IPS-15b (cell line): ENCODE measurements around the gene LHB.
A peak's percentile ranks its signal among the peaks of the same experiment; 100 is the strongest.
"Not testable (repeated sequence)": the region's sequence is repeated elsewhere in the genome, so short reads cannot be mapped to it uniquely, and the experiment has no call there.

Experiments
- H3K27me3 ChIP-seq: one replicate; pipeline ENCODE4 v1.6.1; 2013; ENCODE audit warnings: low read length; ENCODE audit not compliant: control insufficient read depth, insufficient read depth
- H3K36me3 ChIP-seq: one replicate; pipeline ENCODE4 v1.6.1; 2013; ENCODE audit warnings: low read length; ENCODE audit not compliant: control insufficient read depth, insufficient read depth
- H3K4me1 ChIP-seq: one replicate; pipeline ENCODE4 v1.6.1; 2013; ENCODE audit warnings: mild to moderate bottlenecking, low read length; ENCODE audit not compliant: control insufficient read depth, insufficient read depth
- H3K4me3 ChIP-seq: one replicate; pipeline ENCODE4 v1.5.1; 2013; ENCODE audit warnings: low read depth, low read length
- H3K9ac ChIP-seq: one replicate; pipeline ENCODE4 v1.6.1; 2013; ENCODE audit warnings: low read depth, mild to moderate bottlenecking, low read length
- H3K9me3 ChIP-seq: one replicate; pipeline ENCODE4 v1.6.1; 2013; ENCODE audit warnings: mild to moderate bottlenecking, low read length; ENCODE audit not compliant: control insufficient read depth, insufficient read depth

Gene LHB

DNA sequence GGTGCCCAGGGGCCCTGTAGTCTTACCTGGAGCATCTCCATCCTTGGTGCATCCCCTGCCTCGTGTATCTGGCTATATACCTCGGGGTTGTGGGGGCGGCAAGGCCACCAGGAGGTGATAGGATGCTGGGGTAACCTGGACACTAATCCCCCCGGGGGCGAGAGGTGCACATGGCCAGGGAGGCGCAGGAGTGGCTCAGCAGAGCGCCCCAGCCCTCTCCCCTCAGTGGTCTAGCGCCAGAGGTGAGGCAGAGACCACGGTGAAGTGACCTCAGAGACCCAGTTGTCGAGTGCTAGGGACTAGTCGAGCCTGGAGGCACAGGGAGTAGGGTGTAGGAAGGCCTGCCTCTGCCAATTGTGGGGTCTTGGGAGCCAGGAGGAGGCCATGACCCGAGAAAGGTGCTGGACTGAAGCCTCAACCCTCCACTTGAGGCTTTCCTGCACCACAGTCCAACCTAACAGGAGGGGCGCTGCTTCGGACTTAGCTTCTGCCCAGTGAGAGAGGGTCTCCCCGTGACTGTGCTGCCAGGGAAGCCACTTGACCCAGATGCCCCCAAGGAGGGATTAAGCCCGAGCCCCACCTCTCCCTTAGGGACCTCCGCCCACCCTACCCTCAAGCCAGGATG lies at the start of gene LHB:
LHB (minus strand) TSS at position 51 of the 625 bp plus-strand sequence; CDS start at position 41, 10 bp downstream.
- peaks cover 29% of the 10 kb centered on the region for H3K36me3 ChIP-seq
- peak within 1 kb of the TSS; percentile 24 for H3K9ac ChIP-seq
- no peaks in the 10 kb centered on the region for H3K9me3 ChIP-seq
- H3K4me1 ChIP-seq: peaks cover 9% of the 10 kb centered on the region
- peaks cover 30% of the 10 kb centered on the region for H3K27me3 ChIP-seq
- peak within 1 kb of the TSS; percentile 50 for H3K4me3 ChIP-seq

DNA sequence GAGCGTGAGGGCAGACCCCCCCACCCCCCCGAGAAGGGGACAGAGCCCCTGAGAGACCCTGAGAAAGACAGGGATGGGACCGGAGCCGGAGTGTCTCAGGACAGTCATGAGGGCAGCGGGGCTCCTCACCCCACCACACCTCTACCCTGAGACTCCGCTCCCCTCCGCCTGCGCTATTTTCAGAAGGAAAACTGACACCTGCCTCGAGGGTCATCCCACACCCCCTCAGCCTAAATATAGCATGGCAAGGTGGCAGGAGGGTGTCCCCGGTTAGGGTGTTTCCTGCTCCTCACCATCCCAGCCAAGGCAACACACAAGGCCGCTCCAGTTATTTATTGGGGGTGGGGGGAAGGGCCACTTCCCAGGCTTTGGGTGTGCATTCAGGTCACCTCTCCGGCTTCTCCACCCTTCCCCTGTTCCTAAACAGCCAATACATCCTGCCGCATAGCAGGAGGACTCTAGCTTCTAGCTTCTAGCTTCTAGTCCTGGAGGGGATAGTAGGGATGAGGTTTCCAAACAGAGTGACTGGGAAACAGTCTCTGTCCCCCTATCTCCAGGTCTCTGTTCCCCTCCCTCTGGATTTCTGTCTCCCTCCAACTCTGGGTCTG lies 49.1 kb upstream of the LHB start:
- H3K4me3 ChIP-seq: peak overlapping the region; percentile 43
- no peak overlapping the region for H3K9ac ChIP-seq
- no peaks in the 10 kb centered on the region for H3K9me3 ChIP-seq
- no peaks in the 10 kb centered on the region for H3K36me3 ChIP-seq
- H3K4me1 ChIP-seq: peaks cover 9% of the 10 kb centered on the region
- peaks cover 54% of the 10 kb centered on the region for H3K27me3 ChIP-seq

DNA sequence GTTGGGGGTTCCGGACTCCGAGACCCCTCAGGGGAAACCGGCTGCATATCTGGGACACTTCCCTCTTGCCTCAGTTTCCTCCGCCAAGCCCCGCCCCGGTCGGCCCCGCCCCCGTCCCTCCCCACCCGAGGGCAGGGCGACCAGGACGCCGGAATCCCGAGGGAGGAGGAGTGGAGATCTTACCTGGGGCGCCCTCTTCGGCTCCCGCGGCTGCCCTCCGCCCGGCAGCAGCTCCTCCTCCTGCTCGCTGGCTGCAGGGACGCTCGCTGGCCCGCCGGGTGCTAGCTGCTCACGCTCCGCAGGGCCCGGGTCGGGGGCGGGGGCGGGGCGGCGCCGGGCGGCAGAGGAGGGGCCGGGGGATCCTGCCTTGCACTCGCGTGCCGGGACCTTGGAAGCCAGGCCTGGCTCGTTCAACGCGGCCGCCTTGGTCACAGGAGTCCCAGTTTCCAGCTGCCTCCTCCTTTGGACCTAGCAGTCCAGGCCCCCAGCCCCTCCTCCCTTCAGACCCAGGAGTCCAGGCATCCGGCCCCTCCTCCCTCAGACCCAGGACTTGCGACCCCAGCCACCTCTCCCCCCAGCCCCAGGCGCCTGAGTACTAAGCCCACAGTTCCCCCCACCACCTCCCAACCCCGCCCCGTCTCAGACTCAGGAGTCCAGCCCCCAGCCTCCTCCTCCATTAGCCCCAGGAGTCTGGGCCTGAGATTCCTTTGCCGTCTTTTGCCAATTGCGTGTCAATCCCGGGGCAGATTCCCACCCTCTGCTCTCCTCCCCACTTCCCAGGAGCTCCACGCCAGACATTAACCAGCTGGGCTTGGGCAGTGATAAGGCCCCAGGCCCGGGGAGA lies 48.1 kb upstream of the LHB start, which contains the start of gene NTF4:
NTF4 (minus strand) TSS at position 51 of the 844 bp plus-strand sequence. CDS start 2,821 bp downstream, outside the sequence.
- H3K4me1 ChIP-seq: peaks cover 9% of the 10 kb centered on the region
- H3K27me3 ChIP-seq: peaks cover 45% of the 10 kb centered on the region
- no peaks in the 10 kb centered on the region for H3K9me3 ChIP-seq
- peak within 1 kb of the TSS; percentile 43 for H3K4me3 ChIP-seq
- H3K36me3 ChIP-seq: no peaks in the 10 kb centered on the region
- peak within 1 kb of the TSS; percentile 65 for H3K9ac ChIP-seq

DNA sequence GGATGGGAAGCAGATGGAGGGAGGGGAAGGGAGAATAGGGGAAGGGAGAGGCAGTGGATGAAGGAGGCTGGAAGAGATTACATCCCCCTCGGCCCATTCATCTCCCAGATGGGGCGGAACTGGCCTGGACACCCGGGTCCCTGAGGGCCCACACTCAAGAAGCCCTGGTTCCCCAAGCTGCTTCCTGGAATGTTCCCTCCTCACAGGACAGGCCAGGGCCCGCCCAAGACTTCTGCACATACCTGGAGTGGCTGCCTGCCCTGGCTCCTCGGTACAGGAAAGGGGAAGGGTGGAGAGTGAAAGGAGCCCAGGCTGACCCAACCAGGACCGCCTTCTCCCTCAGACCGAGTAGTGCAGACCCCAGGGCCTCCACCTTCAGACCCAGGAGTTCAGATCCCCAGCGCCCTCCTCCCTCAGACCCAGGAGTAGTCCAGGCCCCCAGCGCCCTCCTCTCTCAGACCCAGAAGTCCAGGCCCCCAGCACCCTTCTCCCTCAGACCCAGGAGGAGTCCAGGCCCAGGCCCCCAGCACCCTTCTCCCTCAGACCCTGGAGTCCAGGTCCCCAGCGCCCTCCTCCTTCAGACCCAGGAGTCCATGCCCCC lies 47.2 kb upstream of the LHB start:
- peak overlapping the region; percentile 43 for H3K4me3 ChIP-seq
- H3K27me3 ChIP-seq: peaks cover 41% of the 10 kb centered on the region
- H3K4me1 ChIP-seq: peaks cover 9% of the 10 kb centered on the region
- H3K9me3 ChIP-seq: no peaks in the 10 kb centered on the region
- no peak overlapping the region for H3K9ac ChIP-seq
- no peaks in the 10 kb centered on the region for H3K36me3 ChIP-seq

DNA sequence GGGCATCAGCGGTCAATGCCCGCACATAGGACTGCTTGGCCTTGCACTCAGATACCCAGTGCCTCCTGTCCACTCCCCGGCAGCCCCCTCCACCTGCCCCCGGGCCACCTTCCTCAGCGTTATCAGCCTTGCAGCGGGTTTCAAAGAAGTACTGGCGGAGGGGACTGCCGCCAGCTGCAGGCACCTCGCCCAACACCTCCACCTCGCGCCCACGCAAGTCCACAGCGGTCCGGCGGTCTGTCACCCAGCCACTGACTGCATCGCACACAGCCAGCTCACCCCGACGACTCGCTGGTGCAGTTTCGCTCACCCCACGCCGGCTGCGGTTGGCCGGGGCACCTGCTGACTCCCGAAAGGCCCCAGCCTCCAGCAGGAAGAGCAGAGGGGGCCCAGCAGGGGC lies 44.6 kb upstream of the LHB start:
- no peaks in the 10 kb centered on the region for H3K36me3 ChIP-seq
- H3K4me3 ChIP-seq: no peak overlapping the region
- H3K4me1 ChIP-seq: peaks cover 9% of the 10 kb centered on the region
- no peak overlapping the region for H3K9ac ChIP-seq
- no peaks in the 10 kb centered on the region for H3K9me3 ChIP-seq
- peaks cover 44% of the 10 kb centered on the region for H3K27me3 ChIP-seq

DNA sequence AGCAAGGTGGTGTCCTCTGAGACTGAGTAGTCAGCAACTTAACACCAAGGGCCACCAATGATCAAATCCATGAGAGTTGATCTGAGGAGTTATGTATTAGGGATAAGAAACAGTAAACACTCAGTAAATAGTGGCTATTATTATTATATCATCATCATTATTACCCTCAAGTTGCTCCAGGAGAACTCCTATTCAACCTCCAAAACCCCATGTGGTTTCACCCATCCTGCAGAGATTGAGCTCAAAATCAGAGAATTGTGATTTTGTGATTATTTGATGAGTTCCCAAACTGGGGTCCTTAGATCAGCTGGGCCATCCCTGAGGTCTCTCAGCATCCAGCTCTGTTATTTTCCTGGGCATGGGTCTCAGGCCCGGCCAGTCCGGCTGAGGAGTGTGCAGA lies 44.1 kb upstream of the LHB start:
- H3K27me3 ChIP-seq: peaks cover 44% of the 10 kb centered on the region

DNA sequence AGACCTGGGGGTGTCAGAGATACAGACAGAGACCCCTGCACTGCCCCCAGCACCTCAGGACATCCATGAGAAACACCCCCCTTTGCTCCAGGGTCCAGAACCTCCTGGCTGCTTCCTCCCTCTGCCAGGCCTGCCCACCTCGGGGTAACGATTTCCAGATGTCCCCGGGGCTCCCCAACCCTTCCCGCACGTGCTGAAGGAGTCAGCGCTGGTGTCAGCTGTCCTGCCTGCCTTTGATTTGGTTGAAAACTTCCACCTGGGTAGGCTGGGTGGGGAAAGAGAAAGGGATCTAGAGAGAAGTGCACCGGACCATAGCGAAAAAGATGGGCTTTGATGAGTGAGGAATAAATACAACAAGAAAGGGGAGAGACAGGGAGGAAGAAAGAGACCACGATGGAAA lies 42.2 kb upstream of the LHB start:
- Histone ChIP-seq H3K4me3 (no peak overlapping the region), H3K36me3 (no peaks in the 10 kb centered on the region), H3K27me3 (peaks cover 46% of the 10 kb centered on the region), H3K4me1 (peaks cover 2% of the 10 kb centered on the region), H3K9ac (no peak overlapping the region), H3K9me3 (no peaks in the 10 kb centered on the region)

More for the DNA sequence above, 44.1 kb upstream of the LHB start:
- Histone ChIP-seq H3K4me1 (peaks cover 6% of the 10 kb centered on the region), H3K9me3 (no peaks in the 10 kb centered on the region), H3K4me3 (no peak overlapping the region), H3K9ac (no peak overlapping the region), H3K36me3 (no peaks in the 10 kb centered on the region)

DNA sequence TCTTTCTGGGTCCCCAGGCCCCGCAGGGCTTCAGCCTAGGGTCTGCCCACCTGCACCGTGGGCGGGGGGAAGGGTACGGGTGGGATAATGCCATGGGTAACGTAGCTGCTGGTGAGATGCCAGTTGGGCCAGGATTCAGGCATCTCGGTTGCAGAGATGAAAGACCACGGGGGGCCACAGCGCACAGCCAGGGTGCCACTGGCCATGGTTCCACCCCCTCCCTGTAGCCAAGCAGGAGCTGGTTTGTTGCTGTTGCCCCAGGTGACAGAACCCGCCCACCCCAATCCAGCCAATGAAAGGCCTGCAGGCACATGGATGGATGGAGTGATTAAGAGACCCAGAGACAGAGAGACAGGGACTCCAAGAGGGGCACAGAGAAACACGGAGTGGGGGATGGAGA lies 41.7 kb upstream of the LHB start:
- Histone ChIP-seq H3K36me3 (no peaks in the 10 kb centered on the region), H3K9ac (no peak overlapping the region), H3K27me3 (peaks cover 46% of the 10 kb centered on the region), H3K4me1 (no peaks in the 10 kb centered on the region), H3K4me3 (no peak overlapping the region), H3K9me3 (no peaks in the 10 kb centered on the region)

DNA sequence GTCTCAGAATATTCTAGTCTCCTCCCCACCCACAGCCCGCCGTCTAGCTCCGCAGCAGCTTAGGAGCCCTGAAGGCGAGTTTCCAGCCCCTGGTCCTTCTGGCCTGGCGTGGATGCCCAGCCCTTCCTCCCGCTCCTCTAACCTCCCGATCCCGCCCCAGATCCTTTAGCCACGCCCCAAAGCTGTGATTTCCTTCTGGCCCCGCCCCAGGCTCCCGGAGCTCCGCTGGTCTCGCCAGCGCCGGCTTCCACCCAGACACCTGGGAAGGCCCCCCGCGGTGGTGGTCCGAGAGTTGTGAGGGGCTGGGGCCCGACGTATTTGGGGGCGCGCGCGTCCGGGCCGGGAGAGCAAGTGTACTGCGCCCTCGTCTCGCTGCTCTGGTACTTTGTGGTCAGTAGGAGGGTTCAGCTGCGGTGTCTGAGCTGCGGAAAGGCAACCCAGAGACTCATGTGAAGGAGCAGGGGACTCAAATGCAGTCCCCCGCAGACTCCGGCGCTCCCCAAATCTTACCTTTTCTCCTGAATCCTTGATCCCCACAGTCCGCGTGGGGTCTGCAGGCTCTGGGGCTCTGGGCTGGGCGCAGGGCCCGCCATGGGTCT lies 40.8 kb upstream of the LHB start, which contains the start of gene CGB7:
CGB7 (minus strand) TSS at position 114 of the 599 bp plus-strand sequence. CDS start 2,374 bp downstream, outside the sequence.
- H3K27me3 ChIP-seq: peaks cover 46% of the 10 kb centered on the region
- no peaks in the 10 kb centered on the region for H3K36me3 ChIP-seq
- H3K9ac ChIP-seq: peak within 1 kb of the TSS; percentile 12
- H3K9me3 ChIP-seq: no peaks in the 10 kb centered on the region
- no peaks in the 10 kb centered on the region for H3K4me1 ChIP-seq
- peak within 1 kb of the TSS; percentile 60 for H3K4me3 ChIP-seq

DNA sequence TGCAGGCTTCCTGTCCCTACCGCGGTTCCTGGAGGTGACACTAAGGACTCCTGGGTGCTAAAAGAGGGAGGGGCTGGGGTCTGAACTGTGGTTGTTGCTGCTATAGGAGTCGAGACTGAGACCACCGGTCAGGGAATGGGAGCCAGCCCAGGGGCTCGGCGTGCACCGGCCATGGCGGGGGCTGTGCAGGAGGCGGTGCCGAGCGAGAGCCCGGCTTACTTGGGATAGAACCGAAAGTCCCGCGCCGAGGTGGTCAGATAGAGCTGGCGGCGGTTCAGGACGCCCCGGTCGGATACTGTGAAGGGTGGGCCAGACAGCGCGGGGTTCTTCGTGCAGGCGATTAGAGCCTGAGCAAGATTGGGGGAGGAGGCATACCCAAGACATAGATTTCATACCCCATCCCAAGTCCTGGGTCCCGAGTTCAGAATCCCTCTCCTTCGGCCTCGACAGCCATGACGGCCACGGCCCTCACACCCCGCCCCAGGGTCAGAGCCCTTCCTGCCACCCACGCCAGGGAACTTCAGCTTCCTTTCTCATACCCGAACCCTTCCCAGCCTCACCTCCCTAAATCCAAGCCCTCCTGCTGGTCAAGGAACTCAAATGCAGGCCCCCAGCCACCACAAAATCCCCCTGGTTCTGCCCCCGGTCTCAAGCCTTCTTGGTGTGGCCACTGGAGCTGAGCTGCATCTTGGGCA lies 40.2 kb upstream of the LHB start:
- Histone ChIP-seq H3K9ac (peak overlapping the region; percentile 12), H3K27me3 (peaks cover 46% of the 10 kb centered on the region), H3K4me3 (peak overlapping the region; percentile 60)
- not testable (repeated sequence) for H3K36me3 ChIP-seq, H3K9me3 ChIP-seq, H3K4me1 ChIP-seq
